A549 (cell line): ENCODE results near the gene IGSF9B. TPM values are rescaled to one million over a fixed set of nuclear protein-coding genes. Genes with fewer than 3 reads are reported as not detected.

Source experiments
- ATAC-seq, 2 experiments: fragments of 200-7000 bp in 1 of 2; fragments of >200 bp in 1 of 2; cut with Nextera tagmentation in 1 of 2; cut with Tn5 transposase in 1 of 2; 3 replicates each; pipeline versions ENCODE4 v1.8.0 to v1.9.1; 2018 to 2020; ENCODE audit warnings: mild to moderate bottlenecking in 1 of 2, moderate library complexity in 1 of 2
- CTCF ChIA-PET: fragments of 300-600 bp; sonication (Branson Sonifier 250); formaldehyde crosslinking; extraction: SDS; loops from one replicate; lab custom pipeline; 2021; ENCODE audit warnings: antibody characterized with exemption, inconsistent platforms; lab: Yijun Ruan, JAX
- POLR2A ChIA-PET: fragments of 350-600 bp; formaldehyde crosslinking; extraction: SDS; loops from one replicate; lab custom pipeline; 2021; ENCODE audit warnings: antibody characterized with exemption, inconsistent platforms; lab: Yijun Ruan, JAX
- DNase-seq, 2 experiments: peaks; one replicate each; pipeline versions ENCODE4 v3.0.0 to v3.0.0-alpha.2; 2011 to 2016; ENCODE audit warnings: low read depth in 1 of 2, low spot score in 1 of 2
- FAIRE-seq: peaks from 2 replicates; lab custom pipeline; 2011; peaks lifted over from hg19 to GRCh38; lab: Jason Lieb, UNC
- H3K27ac ChIP-seq, 2 experiments: fragments of >200 bp; sonication (Bioruptor Twin); formaldehyde crosslinking; 3 replicates each; pipeline ENCODE4 v1.5.1; 2016 to 2017
- H3K4me1 ChIP-seq: fragments of >200 bp; sonication (Bioruptor Twin); formaldehyde crosslinking; 3 replicates; pipeline ENCODE4 v1.6.1; 2016
- H3K4me2 ChIP-seq: fragments of >200 bp; sonication (Bioruptor Twin); formaldehyde crosslinking; 3 replicates; pipeline ENCODE4 v1.6.1; 2016
- H3K4me3 ChIP-seq: fragments of >200 bp; sonication (Bioruptor Twin); formaldehyde crosslinking; 3 replicates; pipeline ENCODE4 v1.5.1; 2016
- H3K9me3 ChIP-seq: fragments of >200 bp; sonication (Bioruptor Twin); formaldehyde crosslinking; 3 replicates; pipeline ENCODE4 v1.6.1; 2016
- BCL3 ChIP-seq: fragments of >200 bp; sonication (Bioruptor Twin); formaldehyde crosslinking; IDR thresholded peaks from 3 replicates; pipeline ENCODE4 v1.6.1; 2016
- CBX2 ChIP-seq: fragments of 200-600 bp; sonication (generic); IDR thresholded peaks from 2 replicates; pipeline ENCODE4 v1.6.1; 2016; ENCODE audit warnings: low read depth, mild to moderate bottlenecking, borderline replicate concordance
- CEBPB ChIP-seq, 2 experiments: fragments of >200 bp in 1 of 2; sonication (Bioruptor Twin) in 1 of 2; formaldehyde crosslinking in 1 of 2; IDR thresholded peaks; 2 replicates each; pipeline ENCODE4 v1.6.1; 2012 to 2016
- CTCF ChIP-seq: fragments of >200 bp; sonication (Bioruptor Twin); formaldehyde crosslinking; IDR thresholded peaks from 3 replicates; pipeline ENCODE4 v1.5.1; 2016
- EHF ChIP-seq: fragments of 250-450 bp; sonication (Bioruptor Pico); IDR thresholded peaks from 2 replicates; pipeline ENCODE4 v1.5.0; 2020; ENCODE audit warnings: mild to moderate bottlenecking
- FOSL2 ChIP-seq, 2 experiments: fragments of 450-650 bp in 1 of 2; fragments of >200 bp in 1 of 2; sonication (Bioruptor Twin) in 1 of 2; formaldehyde crosslinking; IDR thresholded peaks; 2 replicates each; pipeline versions ENCODE4 v1.5.0 to v1.6.1; 2016 to 2020; ENCODE audit warnings: mild to moderate bottlenecking in 1 of 2, moderate library complexity in 1 of 2
- FOXS1 ChIP-seq: fragments of 250-450 bp; sonication (Bioruptor Pico); IDR thresholded peaks from 2 replicates; pipeline ENCODE4 v1.5.0; 2020; ENCODE audit warnings: mild to moderate bottlenecking, moderate library complexity
- HOXB5 ChIP-seq: fragments of 250-450 bp; sonication (Bioruptor Pico); IDR thresholded peaks from 2 replicates; pipeline ENCODE4 v1.5.0; 2020; ENCODE audit warnings: mild to moderate bottlenecking, moderate library complexity
- KDM1A ChIP-seq: fragments of 200-600 bp; sonication (generic); IDR thresholded peaks from 2 replicates; pipeline ENCODE4 v1.6.1; 2016; ENCODE audit warnings: low read depth, mild to moderate bottlenecking
- MAX ChIP-seq: IDR thresholded peaks from 2 replicates; pipeline ENCODE4 v1.6.1; 2012
- NFE2L2 ChIP-seq: fragments of 150-350 bp; conservative IDR thresholded peaks from 2 replicates; pipeline ENCODE4 v1.6.1; 2014; ENCODE audit warnings: low read length
- PBX3 ChIP-seq: IDR thresholded peaks from 2 replicates; pipeline ENCODE4 v1.6.1; 2012
- PHF8 ChIP-seq: fragments of 200-600 bp; sonication (generic); IDR thresholded peaks from 2 replicates; pipeline ENCODE4 v1.6.1; 2016; ENCODE audit warnings: low read depth, mild to moderate bottlenecking, antibody characterized with exemption, moderate library complexity, borderline replicate concordance
- POLR2A ChIP-seq: IDR thresholded peaks from 2 replicates; pipeline ENCODE4 v1.6.1; 2012; ENCODE audit warnings: mild to moderate bottlenecking, low read length
- RAD21 ChIP-seq, 2 experiments: fragments of >200 bp in 1 of 2; sonication (Bioruptor Twin) in 1 of 2; formaldehyde crosslinking in 1 of 2; IDR thresholded peaks in 1 of 2; conservative IDR thresholded peaks in 1 of 2; 2 replicates in 1 of 2; 3 replicates in 1 of 2; pipeline ENCODE4 v1.6.1; 2012 to 2018; ENCODE audit warnings: inconsistent platforms in 1 of 2
- RARB ChIP-seq: fragments of 250-450 bp; sonication (Bioruptor Pico); IDR thresholded peaks from 2 replicates; pipeline ENCODE4 v1.8.0; 2021; ENCODE audit warnings: mild to moderate bottlenecking, moderate library complexity
- RFX5 ChIP-seq: fragments of 450-650 bp; IDR thresholded peaks from 2 replicates; pipeline ENCODE4 v1.7.1; 2014; ENCODE audit warnings: antibody characterized with exemption, mild to moderate bottlenecking, moderate library complexity
- SMC3 ChIP-seq: fragments of >200 bp; sonication (Bioruptor Twin); formaldehyde crosslinking; IDR thresholded peaks from 3 replicates; pipeline ENCODE4 v1.6.1; 2018; ENCODE audit warnings: inconsistent platforms
- USF2 ChIP-seq: fragments of 450-650 bp; IDR thresholded peaks from 2 replicates; pipeline ENCODE4 v1.6.1; 2014; ENCODE audit warnings: antibody characterized with exemption
- ZC3H11A ChIP-seq: fragments of 450-650 bp; IDR thresholded peaks from 2 replicates; pipeline ENCODE4 v1.6.1; 2014; ENCODE audit warnings: antibody characterized with exemption, mild to moderate bottlenecking
- WGBS: methylation state at CpG from one replicate; pipeline ENCODE4 v1.1.6; 2017; ENCODE audit errors: missing lambda C conversion rate; 5-methylcytosine and 5-hydroxymethylcytosine counted together
- polyA plus RNA-seq, 4 experiments: library from polyadenylated mRNA; depleted of rRNA in 3 of 4; stranded (reverse); fragments of >200 nt; fragmentation: RNase III in 1 of 4; extraction: RNeasy Plus Mini Kit Qiagen cat#74134 plus additional on column Dnase treatment in 1 of 4; gene quantifications; 2 replicates in 3 of 4; 3 replicates in 1 of 4; pipeline ENCODE4 v1.2.3, GENCODE V29; 2011 to 2017

IGSF9B gene
- polyA plus RNA-seq, 2 of the 4 experiments (the other 2 are of a cell fraction) = 0.41 to 0.61 TPM

GRCh38 chr11:133985981-133986944, 29.5 kb upstream of the IGSF9B start:
- FAIRE-seq = no peak
- H3K4me2 ChIP-seq = no peak overlapping the region
- DNase-seq = no peak
- POLR2A ChIA-PET = no interaction called here
- CTCF ChIA-PET = no interaction called here
- 43% methylated on average over 9 of the region's 15 CpGs for WGBS
- no peaks in the 10 kb centered on the region for H3K4me1 ChIP-seq
- no peak overlapping the region for H3K27ac ChIP-seq
- ATAC-seq = no peak
- H3K4me3 ChIP-seq = no peak overlapping the region
- H3K9me3 ChIP-seq = no peaks in the 10 kb centered on the region
- TF ChIP-seq RFX5 (no peak), KDM1A (no peak), USF2 (no peak), HOXB5 (no peak), FOSL2 (IDR thresholded peaks at IDR 0.05) (no peak), FOSL2 (CRISPR knock-in tag; IDR thresholded peaks at IDR 0.05) (no peak), CEBPB (IDR thresholded peaks at IDR 0.05) (no peak), POLR2A (no peak), CTCF (no peak), RAD21 (conservative IDR thresholded peaks at IDR 0.05 in 1 of 2, IDR thresholded peaks at IDR 0.05 in 1 of 2) (no peak), FOXS1 (CRISPR knock-in tag) (no peak), PHF8 (no peak), ZC3H11A (no peak), BCL3 (no peak), PBX3 (no peak), RARB (CRISPR knock-in tag) (no peak), MAX (no peak)

GRCh38 chr11:133984828-133985227, 28.1 kb upstream of the IGSF9B start:
- Histone ChIP-seq H3K9me3 (no peaks in the 10 kb centered on the region), H3K4me2 (no peak overlapping the region), H3K4me3 (no peak overlapping the region), H3K27ac (no peak overlapping the region)
- CTCF ChIA-PET = no interaction called here
- TF ChIP-seq FOXS1 (CRISPR knock-in tag) (no peak), SMC3 (no peak), POLR2A (no peak), CTCF (no peak), EHF (no peak), CBX2 (no peak), PHF8 (no peak), NFE2L2 (no peak)
- TF ChIP-seq, all 56 proteins: peak for 0
- FAIRE-seq = no peak
- H3K4me1 ChIP-seq = no peaks in the 10 kb centered on the region
- 16% methylated on average over 7 of the region's 9 CpGs for WGBS
- no peak for ATAC-seq
- no peak for DNase-seq
- POLR2A ChIA-PET = no interaction called here
